ENCODE data around the gene ERH.

The ERH gene

DNA sequence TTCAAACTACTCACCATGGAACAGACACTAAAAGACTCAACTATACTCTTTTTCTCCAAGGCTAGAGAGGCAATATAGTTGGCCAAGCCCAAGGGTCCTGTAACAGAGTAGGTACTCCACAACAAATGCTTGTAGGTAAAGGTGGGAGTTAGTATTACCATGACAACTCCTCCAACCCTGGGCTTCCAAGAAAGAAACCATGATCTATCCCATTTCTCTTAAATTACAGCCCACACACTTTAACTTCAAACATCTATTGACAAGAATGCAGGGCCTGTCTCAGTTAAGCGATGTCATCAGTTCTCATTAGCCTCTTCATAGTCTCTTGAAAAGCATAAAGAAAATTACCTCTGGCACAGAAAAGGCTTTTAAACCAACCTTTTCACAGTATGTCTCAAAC lies 25.0 kb downstream of the ERH start:
- H3K27ac ChIP-seq: no peak overlapping the region
- TF ChIP-seq, protein P1, sequence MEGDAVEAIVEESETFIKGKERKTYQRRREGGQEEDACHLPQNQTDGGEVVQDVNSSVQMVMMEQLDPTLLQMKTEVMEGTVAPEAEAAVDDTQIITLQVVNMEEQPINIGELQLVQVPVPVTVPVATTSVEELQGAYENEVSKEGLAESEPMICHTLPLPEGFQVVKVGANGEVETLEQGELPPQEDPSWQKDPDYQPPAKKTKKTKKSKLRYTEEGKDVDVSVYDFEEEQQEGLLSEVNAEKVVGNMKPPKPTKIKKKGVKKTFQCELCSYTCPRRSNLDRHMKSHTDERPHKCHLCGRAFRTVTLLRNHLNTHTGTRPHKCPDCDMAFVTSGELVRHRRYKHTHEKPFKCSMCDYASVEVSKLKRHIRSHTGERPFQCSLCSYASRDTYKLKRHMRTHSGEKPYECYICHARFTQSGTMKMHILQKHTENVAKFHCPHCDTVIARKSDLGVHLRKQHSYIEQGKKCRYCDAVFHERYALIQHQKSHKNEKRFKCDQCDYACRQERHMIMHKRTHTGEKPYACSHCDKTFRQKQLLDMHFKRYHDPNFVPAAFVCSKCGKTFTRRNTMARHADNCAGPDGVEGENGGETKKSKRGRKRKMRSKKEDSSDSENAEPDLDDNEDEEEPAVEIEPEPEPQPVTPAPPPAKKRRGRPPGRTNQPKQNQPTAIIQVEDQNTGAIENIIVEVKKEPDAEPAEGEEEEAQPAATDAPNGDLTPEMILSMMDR (conservative IDR thresholded peaks at IDR 0.05): no peak

- TF ChIP-seq, protein P1 (conservative IDR thresholded peaks at IDR 0.05): no peak
- H3K27ac ChIP-seq: no peak overlapping the region
These were observed 26.0 kb downstream of the ERH start for GRCh38 chr14:69372146-69372545.

DNA sequence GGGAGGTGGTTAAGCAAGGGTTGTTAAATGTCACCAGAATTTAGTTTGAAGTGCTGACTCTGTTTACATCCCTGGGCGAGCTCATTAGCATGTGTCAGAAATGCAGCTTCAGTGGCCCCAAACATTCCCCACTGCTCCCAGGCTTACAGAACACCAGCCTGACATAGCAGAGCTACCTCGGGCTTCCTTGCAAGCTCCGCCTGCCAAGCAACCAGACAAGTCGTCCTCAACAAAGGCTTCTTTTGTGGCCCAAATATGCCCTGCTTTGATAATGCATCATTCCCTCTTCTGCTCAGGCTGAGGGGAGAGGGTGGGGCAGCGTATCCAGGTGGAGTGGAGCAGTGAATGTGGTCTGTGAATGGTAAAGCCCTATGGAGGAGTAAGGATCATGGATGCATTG lies 28.0 kb downstream of the ERH start:
- TF ChIP-seq, protein P1 (conservative IDR thresholded peaks at IDR 0.05): no peak
- no peak overlapping the region for H3K27ac ChIP-seq

DNA sequence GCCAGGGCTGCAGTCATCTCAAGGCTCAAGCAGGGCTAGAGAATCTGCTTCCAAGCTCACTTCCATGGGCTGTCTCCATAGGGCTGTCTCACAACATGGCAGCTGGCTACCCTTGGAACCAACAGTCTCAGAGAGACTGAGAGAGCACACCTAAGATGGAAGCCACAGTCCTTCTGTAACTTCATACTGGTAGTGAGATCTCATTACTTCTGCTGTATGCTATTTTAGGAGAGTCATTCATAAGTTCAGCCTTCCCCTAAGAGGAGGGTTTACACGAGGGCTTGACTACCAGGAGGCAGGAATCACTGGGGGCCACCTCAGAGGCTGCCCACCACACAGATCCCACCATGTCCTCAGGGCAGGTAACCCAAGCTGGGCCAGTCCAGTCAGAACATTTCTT lies 29.7 kb downstream of the ERH start:
- TF ChIP-seq, protein P1 (conservative IDR thresholded peaks at IDR 0.05): no peak
- no peak overlapping the region for H3K27ac ChIP-seq

DNA sequence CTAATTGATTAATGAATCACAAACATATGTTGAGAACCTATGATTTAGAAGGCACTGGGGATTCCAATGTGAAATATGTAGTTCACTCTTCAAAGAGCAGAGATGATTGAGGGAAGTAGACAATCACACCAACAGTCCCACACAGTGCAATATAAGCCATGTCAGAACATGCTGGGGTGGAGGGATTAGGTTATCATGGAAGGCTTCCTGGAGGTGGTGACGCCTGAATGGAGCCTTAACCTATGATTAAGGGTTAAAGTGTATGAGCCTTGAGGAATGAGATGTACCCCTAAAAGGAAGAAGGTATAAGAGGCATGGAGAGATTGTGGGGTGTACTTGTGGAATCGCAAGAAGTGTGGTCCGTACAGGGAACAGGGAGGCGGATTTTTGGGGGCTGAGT lies 31.3 kb downstream of the ERH start:
- TF ChIP-seq, protein P1 (conservative IDR thresholded peaks at IDR 0.05): no peak

GRCh38 chr14:69366069-69366468 lies 32.0 kb downstream of the ERH start:
- H3K27ac ChIP-seq: no peak overlapping the region
- TF ChIP-seq, protein P1 (conservative IDR thresholded peaks at IDR 0.05): no peak

More for the DNA sequence above, 31.3 kb downstream of the ERH start:
- no peak overlapping the region for H3K27ac ChIP-seq

GRCh38 chr14:69364378-69364777 lies 33.7 kb downstream of the ERH start:
- TF ChIP-seq, protein P1 (conservative IDR thresholded peaks at IDR 0.05): no peak
- no peak overlapping the region for H3K27ac ChIP-seq

- TF ChIP-seq, protein P1 (conservative IDR thresholded peaks at IDR 0.05): no peak
- H3K27ac ChIP-seq: no peak overlapping the region
These were observed 34.1 kb downstream of the ERH start for GRCh38 chr14:69363964-69364363.

Data from VCaP (cell line).